SU-DHL-6 (cell line): ENCODE data around the gene BAX.

Source experiments
- CTCF ChIP-seq: fragments of 200-600 bp; sonication (generic); IDR thresholded peaks from one replicate; pipeline ENCODE4 v1.5.1; 2017; ENCODE audit warnings: antibody characterized with exemption, mild to moderate bottlenecking, low read length, moderate library complexity; ENCODE audit not compliant: insufficient read depth, poor library complexity, severe bottlenecking
- EZH2phosphoT487 ChIP-seq: fragments of 200-600 bp; sonication (generic), shearing (Covaris generic); conservative IDR thresholded peaks from 2 replicates; pipeline ENCODE4 v1.6.1; 2018; ENCODE audit warnings: mild to moderate bottlenecking, antibody characterized with exemption, low read length, moderate library complexity, mixed read lengths

GRCh38 chr19:48918801-48919247 is 35.9 kb upstream of the BAX start:
- TF ChIP-seq CTCF = no peak
- TF ChIP-seq EZH2phosphoT487 = no peak
